Measurements from ENCODE around the gene SCP2. TPM values are rescaled to one million over a fixed set of nuclear protein-coding genes. Genes with fewer than 3 reads are reported as not detected.

The SCP2 gene
- total RNA-seq, 1 donor from 2014 or later = 57.5 TPM

DNA sequence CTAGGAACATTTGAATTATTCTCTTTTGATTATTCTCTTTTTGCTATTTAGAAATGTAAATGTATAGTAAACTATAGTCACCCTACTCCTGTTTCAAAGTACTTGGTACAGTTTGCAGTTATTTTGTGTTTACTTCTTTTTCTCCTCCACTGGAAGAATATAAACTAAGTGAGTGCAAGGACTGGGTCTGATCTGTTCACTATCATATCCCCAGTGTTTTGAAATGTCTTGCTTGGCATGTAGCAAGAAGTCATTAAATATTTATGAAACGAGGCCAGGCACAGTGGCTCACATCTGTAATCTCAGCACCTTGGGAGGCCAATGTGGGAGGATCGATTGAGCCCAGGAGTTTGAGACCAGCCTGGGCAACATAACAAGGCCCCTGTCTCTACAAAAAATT lies 99.2 kb downstream of the SCP2 start:
- H3K4me1 Mint-ChIP-seq (ENCODE audit: low read depth, unreplicated experiment) = no peaks in the 10 kb centered on the region
- TF ChIP-seq, protein P1, sequence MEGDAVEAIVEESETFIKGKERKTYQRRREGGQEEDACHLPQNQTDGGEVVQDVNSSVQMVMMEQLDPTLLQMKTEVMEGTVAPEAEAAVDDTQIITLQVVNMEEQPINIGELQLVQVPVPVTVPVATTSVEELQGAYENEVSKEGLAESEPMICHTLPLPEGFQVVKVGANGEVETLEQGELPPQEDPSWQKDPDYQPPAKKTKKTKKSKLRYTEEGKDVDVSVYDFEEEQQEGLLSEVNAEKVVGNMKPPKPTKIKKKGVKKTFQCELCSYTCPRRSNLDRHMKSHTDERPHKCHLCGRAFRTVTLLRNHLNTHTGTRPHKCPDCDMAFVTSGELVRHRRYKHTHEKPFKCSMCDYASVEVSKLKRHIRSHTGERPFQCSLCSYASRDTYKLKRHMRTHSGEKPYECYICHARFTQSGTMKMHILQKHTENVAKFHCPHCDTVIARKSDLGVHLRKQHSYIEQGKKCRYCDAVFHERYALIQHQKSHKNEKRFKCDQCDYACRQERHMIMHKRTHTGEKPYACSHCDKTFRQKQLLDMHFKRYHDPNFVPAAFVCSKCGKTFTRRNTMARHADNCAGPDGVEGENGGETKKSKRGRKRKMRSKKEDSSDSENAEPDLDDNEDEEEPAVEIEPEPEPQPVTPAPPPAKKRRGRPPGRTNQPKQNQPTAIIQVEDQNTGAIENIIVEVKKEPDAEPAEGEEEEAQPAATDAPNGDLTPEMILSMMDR (IDR thresholded peaks at IDR 0.05; ENCODE audit: partially characterized antibody, unreplicated experiment) = no peak
- no peak overlapping the region for H3K27ac Mint-ChIP-seq (ENCODE audit: unreplicated experiment)
- no peaks in the 10 kb centered on the region for H3K36me3 Mint-ChIP-seq (ENCODE audit: unreplicated experiment)
- no peaks in the 10 kb centered on the region for H3K9me3 Mint-ChIP-seq (ENCODE audit: unreplicated experiment)
- H3K27me3 Mint-ChIP-seq (ENCODE audit: unreplicated experiment) = no peaks in the 10 kb centered on the region
- DNase-seq = no peak
- H3K4me3 Mint-ChIP-seq (ENCODE audit: unreplicated experiment) = no peak overlapping the region

DNA sequence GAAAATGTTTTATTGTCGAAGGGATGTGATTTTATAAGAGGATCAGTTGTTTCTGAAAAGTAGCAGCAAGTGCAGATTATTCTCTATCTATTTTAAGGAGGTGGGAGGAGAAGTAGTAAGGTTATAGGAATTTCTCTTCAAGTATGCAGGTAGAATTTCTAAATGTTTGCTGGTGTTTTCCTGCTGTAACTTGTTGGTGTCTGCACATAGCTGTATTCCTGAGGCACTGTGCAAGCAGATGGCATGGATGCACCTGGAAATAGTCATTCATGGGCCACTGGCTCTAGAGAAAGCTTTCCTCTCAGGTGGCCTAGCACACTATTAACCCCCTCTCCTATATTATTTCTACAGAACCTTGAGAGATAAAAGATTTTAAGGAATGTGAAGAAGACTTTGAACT lies 104.7 kb downstream of the SCP2 start:
- no peak overlapping the region for H3K4me3 Mint-ChIP-seq (ENCODE audit: unreplicated experiment)
- H3K36me3 Mint-ChIP-seq (ENCODE audit: unreplicated experiment) = no peaks in the 10 kb centered on the region
- TF ChIP-seq, protein P1 (IDR thresholded peaks at IDR 0.05; ENCODE audit: partially characterized antibody, unreplicated experiment) = no peak
- DNase-seq = no peak
- H3K27ac Mint-ChIP-seq (ENCODE audit: unreplicated experiment) = no peak overlapping the region
- no peaks in the 10 kb centered on the region for H3K4me1 Mint-ChIP-seq (ENCODE audit: low read depth, unreplicated experiment)
- no peaks in the 10 kb centered on the region for H3K9me3 Mint-ChIP-seq (ENCODE audit: unreplicated experiment)
- no peaks in the 10 kb centered on the region for H3K27me3 Mint-ChIP-seq (ENCODE audit: unreplicated experiment)

DNA sequence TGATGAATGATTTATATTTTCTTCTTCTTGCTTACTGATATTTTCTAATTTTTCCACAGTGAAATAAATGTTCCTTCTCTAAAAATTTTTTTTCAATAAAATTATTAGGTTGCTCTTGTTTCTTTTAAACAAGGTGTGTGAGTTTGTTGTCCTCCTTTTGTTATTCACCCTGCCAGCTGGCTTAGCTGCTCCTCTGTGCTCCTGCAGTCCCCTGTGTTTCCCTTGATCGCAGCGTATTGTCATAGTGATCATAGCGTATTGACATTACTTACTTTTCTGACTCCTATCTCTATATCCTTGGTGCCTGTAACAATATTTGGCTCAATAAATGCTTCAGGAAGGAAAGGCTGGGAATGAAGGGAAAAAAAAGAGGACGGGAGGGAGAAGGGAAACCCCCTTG lies 110.1 kb downstream of the SCP2 start:
- H3K4me3 Mint-ChIP-seq (ENCODE audit: unreplicated experiment) = no peak overlapping the region
- H3K27ac Mint-ChIP-seq (ENCODE audit: unreplicated experiment) = peak overlapping the region; percentile 29
- H3K36me3 Mint-ChIP-seq (ENCODE audit: unreplicated experiment) = no peaks in the 10 kb centered on the region
- peaks cover under 1% of the 10 kb centered on the region for H3K4me1 Mint-ChIP-seq (ENCODE audit: low read depth, unreplicated experiment)
- H3K27me3 Mint-ChIP-seq (ENCODE audit: unreplicated experiment) = peaks cover 2% of the 10 kb centered on the region
- no peaks in the 10 kb centered on the region for H3K9me3 Mint-ChIP-seq (ENCODE audit: unreplicated experiment)
- TF ChIP-seq, protein P1 (IDR thresholded peaks at IDR 0.05; ENCODE audit: partially characterized antibody, unreplicated experiment) = no peak
- no peak for DNase-seq

DNA sequence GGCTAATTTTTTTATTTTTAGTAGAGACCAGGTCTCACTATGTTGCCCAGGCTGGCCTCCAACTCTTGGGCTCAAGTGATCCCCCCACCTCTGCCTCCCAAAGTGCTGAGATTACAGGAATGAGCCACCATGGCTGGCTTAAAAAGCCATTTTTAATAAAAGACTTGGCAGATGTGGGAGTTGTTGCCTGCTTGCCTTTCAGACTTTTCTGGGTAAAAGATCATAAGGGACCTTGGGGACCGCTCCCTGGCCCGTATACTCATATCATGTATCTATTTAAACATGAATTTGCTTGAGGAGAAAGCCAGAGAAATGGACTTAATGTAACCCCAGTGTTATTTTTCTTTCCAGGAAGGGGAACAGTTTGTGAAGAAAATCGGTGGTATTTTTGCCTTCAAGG lies 111.5 kb downstream of the SCP2 start:
- Mint-ChIP-seq H3K4me3 (ENCODE audit: unreplicated experiment) (no peak overlapping the region), H3K27me3 (ENCODE audit: unreplicated experiment) (peaks cover 2% of the 10 kb centered on the region), H3K4me1 (ENCODE audit: low read depth, unreplicated experiment) (peaks cover 4% of the 10 kb centered on the region), H3K36me3 (ENCODE audit: unreplicated experiment) (no peaks in the 10 kb centered on the region), H3K9me3 (ENCODE audit: unreplicated experiment) (no peaks in the 10 kb centered on the region), H3K27ac (ENCODE audit: unreplicated experiment) (no peak overlapping the region)
- TF ChIP-seq, protein P1 (IDR thresholded peaks at IDR 0.05; ENCODE audit: partially characterized antibody, unreplicated experiment) = no peak
- DNase-seq = no peak

DNA sequence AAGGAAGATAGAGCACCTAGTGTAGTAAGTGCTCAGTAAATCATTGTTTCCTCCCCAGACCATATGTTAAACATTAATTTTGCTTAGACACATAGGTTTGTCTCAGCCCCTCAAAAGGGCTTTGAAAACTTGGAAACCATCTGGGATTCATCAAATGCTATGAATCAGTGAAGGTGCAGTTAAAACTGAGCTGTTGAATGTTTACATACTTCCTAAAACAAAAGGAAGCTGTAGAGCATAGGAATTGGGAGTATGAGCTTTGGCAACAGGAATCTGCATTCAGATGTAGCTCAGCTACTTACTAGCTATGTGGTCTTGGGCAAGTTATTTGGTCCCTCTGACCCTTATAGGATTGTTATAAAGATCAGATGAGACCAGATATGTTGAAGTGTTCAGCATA lies 116.2 kb downstream of the SCP2 start:
- DNase-seq = no peak
- Mint-ChIP-seq H3K4me1 (ENCODE audit: low read depth, unreplicated experiment) (peaks cover 11% of the 10 kb centered on the region), H3K36me3 (ENCODE audit: unreplicated experiment) (no peaks in the 10 kb centered on the region), H3K9me3 (ENCODE audit: unreplicated experiment) (no peaks in the 10 kb centered on the region), H3K4me3 (ENCODE audit: unreplicated experiment) (no peak overlapping the region), H3K27ac (ENCODE audit: unreplicated experiment) (no peak overlapping the region), H3K27me3 (ENCODE audit: unreplicated experiment) (peaks cover 2% of the 10 kb centered on the region)
- TF ChIP-seq, protein P1 (IDR thresholded peaks at IDR 0.05; ENCODE audit: partially characterized antibody, unreplicated experiment) = no peak
